HG02571 (cell line): Measurements from ENCODE around the gene AOC2.
A peak's percentile ranks its signal among the peaks of the same experiment; 100 is the strongest.

Source experiments
- ATAC-seq: cut with Tn5 transposase; IDR thresholded peaks from one replicate; pipeline ENCODE4 v1.9.1; 2021; ENCODE audit warnings: mild to moderate bottlenecking, moderate library complexity; ENCODE audit not compliant: unreplicated experiment

Gene AOC2

DNA sequence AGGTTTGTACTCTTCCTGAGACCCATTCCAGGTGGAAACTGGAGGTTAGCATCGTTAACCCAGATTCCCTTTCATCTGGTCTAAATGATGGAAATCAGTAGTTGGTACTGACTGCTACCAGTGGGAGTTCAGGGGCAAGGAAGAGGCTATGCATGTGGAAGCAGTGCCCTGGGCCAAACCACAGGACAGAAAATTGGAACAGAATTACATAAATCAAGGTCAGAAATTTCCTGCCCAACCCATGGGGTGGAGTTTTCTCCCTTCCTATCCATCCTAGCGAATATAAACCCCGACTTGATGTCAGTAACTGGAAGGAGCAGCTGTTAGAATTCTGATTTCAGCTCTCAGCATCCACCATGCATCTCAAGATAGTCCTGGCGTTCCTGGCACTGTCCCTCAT lies at the start of gene AOC2:
AOC2 (plus strand) TSS at position 310 of the 400 bp plus-strand sequence; CDS start at position 357, 47 bp downstream.
- ATAC-seq, result no peak

- no peak for ATAC-seq
Observed at GRCh38 chr17:42795061-42795460, 49.3 kb upstream of the AOC2 start.

DNA sequence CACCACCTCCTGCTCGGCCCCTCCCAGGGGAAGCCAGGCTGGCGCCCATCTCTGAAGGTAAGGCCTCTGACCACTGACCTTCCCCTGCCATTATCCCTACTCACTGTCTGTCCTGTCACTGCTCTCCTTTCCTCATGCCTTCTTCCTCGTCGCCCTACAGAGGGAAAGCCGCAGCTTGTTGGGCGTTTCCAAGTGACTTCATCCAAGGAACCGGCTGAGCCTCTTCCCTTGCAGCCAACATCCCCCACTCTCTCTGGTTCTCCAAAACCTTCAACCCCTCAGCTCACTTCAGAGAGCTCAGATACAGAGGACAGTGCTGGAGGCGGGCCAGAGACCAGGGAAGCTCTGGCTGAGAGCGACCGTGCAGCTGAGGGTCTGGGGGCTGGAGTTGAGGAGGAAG lies 48.9 kb upstream of the AOC2 start:
- ATAC-seq, result no peak

DNA sequence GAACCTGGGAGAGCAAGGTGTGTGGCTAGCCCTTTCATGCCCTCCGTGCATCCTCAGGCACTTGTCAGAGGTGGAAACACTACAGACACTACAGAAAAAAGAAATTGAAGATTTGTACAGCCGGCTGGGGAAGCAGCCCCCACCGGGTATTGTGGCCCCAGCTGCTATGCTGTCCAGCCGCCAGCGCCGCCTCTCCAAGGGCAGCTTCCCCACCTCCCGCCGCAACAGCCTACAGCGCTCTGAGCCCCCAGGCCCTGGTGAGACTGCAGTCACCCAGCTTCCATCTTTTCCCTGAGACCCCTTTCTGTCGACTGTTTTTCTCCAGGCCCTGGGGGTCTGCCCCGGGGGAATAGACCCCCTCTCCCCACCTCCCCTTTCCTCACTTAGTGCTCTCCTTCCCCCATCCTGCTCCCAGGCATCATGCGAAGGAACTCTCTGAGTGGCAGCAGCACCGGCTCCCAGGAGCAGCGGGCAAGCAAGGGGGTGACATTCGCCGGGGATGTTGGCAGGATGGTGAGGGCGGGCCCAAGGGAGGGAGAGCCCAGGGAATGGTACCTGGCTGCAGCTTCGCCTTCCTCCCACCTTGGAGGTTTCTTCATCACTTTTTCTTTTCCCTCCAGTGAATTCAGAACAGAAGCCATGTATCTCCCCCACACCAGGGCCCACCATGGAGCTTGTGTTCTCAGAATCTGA lies 48.2 kb upstream of the AOC2 start:
- ATAC-seq, result no peak

DNA sequence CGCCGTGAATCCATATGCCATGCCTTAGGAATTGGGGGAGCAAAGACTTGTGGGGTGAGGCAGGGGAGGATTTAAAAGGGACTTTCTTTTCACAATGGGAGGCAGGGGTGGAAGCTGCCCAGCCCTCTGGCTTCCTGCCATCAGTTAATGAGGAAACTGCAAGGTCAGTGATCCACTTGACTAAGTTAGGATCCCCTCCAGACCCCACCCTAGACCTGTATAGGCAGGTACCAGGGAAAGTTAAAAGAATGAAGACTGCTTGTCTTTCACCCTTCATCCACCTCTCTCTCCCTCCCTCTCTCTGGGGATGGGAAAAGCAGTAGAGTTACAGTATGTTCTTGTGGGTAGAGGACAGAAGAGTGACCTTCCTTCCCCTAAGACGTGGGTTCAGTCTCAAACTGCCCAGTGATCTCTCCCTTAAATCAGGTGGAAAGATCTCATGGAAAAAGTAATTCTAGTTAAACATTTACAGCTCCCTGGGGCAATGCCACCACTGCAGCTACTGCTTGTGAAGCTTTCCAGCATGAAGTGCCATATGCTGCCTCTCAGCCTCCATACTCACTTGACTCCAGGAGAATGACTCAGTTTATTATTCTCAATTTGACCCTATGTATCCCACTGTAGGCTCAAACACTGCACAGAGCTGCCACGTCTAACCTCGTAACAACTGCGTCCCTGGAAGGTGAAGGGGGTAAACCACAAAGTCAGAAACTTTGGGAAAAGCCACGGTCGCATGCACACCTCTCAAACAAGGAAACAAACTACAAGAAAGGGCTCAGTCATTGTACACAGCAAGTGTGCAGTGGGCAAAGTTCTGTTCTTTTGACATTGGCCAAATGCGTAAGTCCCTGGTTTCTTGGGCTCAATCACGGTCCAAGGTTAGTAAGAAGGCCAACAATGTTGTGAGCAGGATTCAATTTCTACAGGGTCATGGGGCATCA lies 47.0 kb upstream of the AOC2 start:
- no peak for ATAC-seq

DNA sequence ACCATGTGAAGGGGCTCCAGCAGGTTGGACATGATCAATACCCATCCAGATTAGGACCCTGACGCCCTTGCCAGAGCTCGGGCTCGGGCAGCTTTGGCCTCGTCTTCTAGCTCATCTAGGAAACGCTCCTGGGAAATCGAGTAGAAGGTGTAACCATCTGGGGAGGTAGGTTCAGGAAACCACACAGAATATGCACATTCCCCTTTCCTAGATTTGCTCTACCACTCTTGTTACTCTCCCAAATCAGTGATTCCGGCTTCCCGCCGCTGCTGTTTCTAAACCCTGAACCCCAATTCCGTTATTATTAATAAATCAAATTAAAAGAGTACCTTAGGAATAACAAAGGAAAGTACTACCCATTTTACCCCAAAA lies 46.4 kb upstream of the AOC2 start:
- ATAC-seq, result no peak

DNA sequence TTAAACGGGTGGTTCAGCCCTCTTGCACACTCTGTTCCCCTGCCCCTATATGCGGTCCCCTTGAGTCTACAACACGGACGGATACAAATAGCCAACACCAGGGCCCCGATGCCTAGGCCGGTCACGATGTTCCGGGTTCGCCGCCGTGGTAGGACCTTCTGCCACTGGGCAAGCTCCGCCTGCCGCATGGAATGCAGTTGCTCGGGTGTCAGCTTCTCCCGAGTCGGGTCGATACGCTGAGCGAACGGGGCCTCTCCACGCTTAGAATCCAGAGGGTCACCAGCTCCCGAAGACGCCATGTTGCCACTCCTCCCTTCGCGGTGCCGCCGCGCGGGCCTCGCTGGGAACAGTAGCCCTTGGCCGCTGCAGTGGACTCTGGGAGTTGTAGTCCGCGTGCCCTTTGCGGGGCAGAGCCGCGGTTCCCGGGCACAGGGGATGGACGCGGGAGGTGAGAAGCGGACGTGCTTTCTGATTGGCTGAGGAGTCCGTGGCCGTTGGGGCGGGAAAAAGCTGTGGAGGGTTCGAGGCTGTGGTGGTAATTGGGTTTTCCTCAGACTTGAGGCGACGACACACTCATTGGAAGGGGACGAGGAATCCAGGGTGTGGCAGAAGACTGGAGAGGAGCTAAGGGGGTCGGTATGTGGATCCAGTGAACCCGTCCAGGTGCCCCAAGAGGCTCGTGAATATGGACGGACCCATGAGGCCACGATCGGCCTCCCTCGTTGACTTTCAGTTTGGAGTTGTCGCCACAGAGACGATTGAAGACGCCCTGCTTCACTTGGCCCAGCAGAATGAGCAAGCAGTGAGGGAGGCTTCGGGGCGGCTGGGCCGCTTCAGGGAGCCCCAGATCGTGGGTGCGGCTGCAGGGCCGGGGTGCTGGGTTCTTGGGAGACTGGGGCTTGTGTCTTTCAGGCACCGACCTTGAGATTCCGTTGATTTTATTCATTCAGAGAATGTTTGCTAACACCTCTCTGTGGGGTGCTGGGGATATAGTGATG lies 45.7 kb upstream of the AOC2 start, which contains the start of the genes CNTD1 and COA3:
CNTD1 (plus strand) TSS at position 479 of the 998 bp plus-strand sequence; CDS start at position 686, 207 bp downstream.
COA3 (minus strand) TSS at position 322 of the 998 bp plus-strand sequence; CDS start at position 299, 23 bp downstream.
- ATAC-seq, result peak; percentile 63

DNA sequence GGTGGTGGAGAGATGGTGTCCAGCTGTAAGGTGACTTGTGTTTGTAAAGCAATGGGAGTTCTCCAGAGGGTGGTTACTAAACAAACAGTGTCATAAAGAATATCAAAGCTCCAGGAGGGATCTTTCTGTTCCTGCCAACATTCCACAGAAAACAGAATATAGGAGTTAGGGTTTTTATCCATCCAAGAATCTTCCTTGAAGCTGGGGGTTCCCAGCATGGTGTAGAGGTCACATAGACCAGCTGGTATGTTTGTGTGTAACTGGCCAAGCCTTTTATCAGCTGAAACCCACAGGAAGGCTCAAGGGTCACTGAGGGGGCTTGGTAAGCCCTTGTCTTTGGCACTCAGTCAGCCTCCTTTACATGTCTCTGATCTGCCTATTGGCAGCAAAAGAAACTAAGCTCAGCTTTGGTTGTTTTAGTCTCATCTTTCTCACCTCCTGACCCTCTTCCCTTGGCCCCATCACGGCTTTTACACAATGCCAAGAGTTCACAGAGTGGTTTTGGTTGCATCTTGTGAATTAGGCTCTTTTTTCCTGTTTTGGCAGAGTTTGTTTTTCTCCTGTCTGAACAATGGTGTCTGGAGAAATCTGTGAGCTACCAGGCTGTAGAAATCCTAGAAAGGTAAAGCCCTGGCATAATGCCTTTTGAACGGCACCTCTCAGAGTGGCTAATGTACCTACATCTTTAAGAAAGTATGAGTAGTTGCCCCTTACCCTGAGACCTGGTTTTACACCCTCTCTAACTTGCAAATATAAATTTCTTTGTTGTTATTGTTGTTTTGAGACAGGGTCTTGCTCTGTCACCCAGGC lies 41.1 kb upstream of the AOC2 start:
- ATAC-seq, result no peak

- no peak for ATAC-seq
Observed at GRCh38 chr17:42804918-42805367, 39.4 kb upstream of the AOC2 start.

DNA sequence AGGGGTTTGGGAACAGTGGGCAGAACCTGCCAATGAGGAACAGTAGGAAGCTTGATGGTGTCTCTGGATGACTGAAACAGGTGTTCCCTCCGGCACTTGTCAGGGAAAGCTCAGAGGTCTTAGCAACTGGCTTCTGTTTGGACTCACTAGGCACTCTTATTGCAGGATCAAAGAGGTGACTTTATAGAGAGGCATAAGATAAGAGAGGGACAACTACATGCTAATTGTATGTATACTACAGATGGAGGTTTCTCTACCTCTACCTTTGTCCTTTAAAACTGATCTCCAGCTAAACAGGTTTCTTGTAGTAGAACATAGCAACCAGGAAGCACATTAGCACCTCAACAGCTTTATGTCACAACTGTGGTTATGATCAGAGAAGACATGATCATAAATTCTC lies 38.1 kb upstream of the AOC2 start:
- no peak for ATAC-seq

DNA sequence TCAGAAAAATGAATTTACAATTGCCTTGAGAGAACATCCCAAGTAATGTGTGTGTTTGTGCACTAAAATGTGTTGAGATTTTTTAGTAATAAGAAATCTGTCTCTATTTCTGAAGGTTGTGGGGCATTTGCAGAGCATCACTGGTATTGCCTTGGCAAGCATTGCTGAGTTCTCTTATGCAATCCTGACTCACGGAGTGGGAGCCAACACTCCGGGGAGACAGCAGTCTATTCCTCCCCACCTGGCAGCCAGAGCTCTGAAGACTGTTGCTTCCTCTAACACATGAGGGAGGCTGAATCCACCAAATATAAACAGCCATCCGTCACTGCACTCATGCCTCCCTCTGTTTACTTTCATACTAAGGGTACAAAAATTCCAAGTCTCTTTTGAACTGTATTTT lies 35.1 kb upstream of the AOC2 start:
- no peak for ATAC-seq

- no peak for ATAC-seq
Observed at GRCh38 chr17:42814633-42815399, 29.6 kb upstream of the AOC2 start.

GRCh38 chr17:42817866-42818265 lies 26.5 kb upstream of the AOC2 start:
- no peak for ATAC-seq

- ATAC-seq, result no peak
Observed at GRCh38 chr17:42818379-42818778, 26.0 kb upstream of the AOC2 start.

GRCh38 chr17:42819939-42820535 lies 24.3 kb upstream of the AOC2 start:
- ATAC-seq, result no peak

- ATAC-seq, result no peak
Observed at GRCh38 chr17:42821176-42821575, 23.2 kb upstream of the AOC2 start.

DNA sequence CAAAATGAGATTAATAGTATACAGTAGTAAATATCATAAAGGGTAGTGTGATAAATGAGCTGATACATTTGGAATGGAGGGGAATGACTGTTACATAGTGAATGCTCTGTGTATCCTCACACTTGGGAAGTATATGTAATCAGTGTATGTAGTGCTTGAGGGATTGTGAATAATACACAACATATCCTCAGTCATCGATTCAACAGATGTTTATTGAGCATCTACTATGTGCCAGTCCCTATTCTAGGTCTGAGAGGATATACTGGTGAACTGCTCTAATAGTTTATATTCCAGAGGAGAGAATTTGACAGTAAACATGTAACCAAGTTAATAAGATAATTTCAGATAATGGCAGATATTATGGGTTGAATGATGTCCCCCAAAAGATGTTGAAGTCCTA lies 16.9 kb upstream of the AOC2 start:
- no peak for ATAC-seq

GRCh38 chr17:42830971-42831370 lies 13.4 kb upstream of the AOC2 start:
- ATAC-seq, result no peak
